Glomerular endothelial cell (primary cell): ENCODE measurements around the gene CCSER1. TPM values are rescaled to one million over a fixed set of nuclear protein-coding genes. Genes with fewer than 3 reads are reported as not detected.
"Not testable (repeated sequence)": the region's sequence is repeated elsewhere in the genome, so short reads cannot be mapped to it uniquely, and the experiment has no call there.

ENCODE experiments used
- DNase-seq: peaks from one replicate; pipeline ENCODE4 v3.0.0-alpha.2; 2011; ENCODE audit warnings: low read depth, low spot score; ENCODE audit errors: extremely low read depth
- total RNA-seq: library from RNA; depleted of rRNA; stranded (reverse); fragments of >200 nt; gene quantifications from 2 replicates; pipeline ENCODE4 v1.2.3, GENCODE V29; 2015

Gene CCSER1
- total RNA-seq, 1 donor from 2014 or later = 0.35 TPM

GRCh38 chr4:91108751-91109150 lies 981.6 kb downstream of the CCSER1 start:
- DNase-seq = no peak

- no peak for DNase-seq
Observed at GRCh38 chr4:91111556-91111955, 984.4 kb downstream of the CCSER1 start.

- DNase-seq = no peak
Observed at GRCh38 chr4:91113130-91113706, 986.0 kb downstream of the CCSER1 start.

- no peak for DNase-seq
Observed at GRCh38 chr4:91114386-91114785, 987.2 kb downstream of the CCSER1 start.

GRCh38 chr4:91116861-91117260 lies 989.7 kb downstream of the CCSER1 start:
- DNase-seq = no peak

GRCh38 chr4:91118597-91118996 lies 991.4 kb downstream of the CCSER1 start:
- no peak for DNase-seq

- no peak for DNase-seq
Observed at GRCh38 chr4:91123742-91124141, 996.5 kb downstream of the CCSER1 start.

GRCh38 chr4:91127192-91127591 lies 1000.0 kb downstream of the CCSER1 start:
- no peak for DNase-seq

- DNase-seq = no peak
Observed at GRCh38 chr4:91127831-91128230, 1000.6 kb downstream of the CCSER1 start.

- no peak for DNase-seq
Observed at GRCh38 chr4:91128519-91128918, 1001.3 kb downstream of the CCSER1 start.

- no peak for DNase-seq
Observed at GRCh38 chr4:91147067-91147466, 1019.9 kb downstream of the CCSER1 start.

- DNase-seq = not testable (repeated sequence)
Observed at GRCh38 chr4:91154041-91154440, 1026.8 kb downstream of the CCSER1 start.

- DNase-seq = not testable (repeated sequence)
Observed at GRCh38 chr4:91167864-91168653, 1040.9 kb downstream of the CCSER1 start.

GRCh38 chr4:91170768-91171167 lies 1043.6 kb downstream of the CCSER1 start:
- DNase-seq = no peak

GRCh38 chr4:91171217-91171616 lies 1044.0 kb downstream of the CCSER1 start:
- DNase-seq = no peak

- DNase-seq = not testable (repeated sequence)
Observed at GRCh38 chr4:91185061-91185460, 1057.9 kb downstream of the CCSER1 start.

- DNase-seq = no peak
Observed at GRCh38 chr4:91198951-91199350, 1071.8 kb downstream of the CCSER1 start.

GRCh38 chr4:91207535-91207934 lies 1080.3 kb downstream of the CCSER1 start:
- no peak for DNase-seq

GRCh38 chr4:91212211-91212610 lies 1085.0 kb downstream of the CCSER1 start:
- no peak for DNase-seq

GRCh38 chr4:91217831-91218403 lies 1090.7 kb downstream of the CCSER1 start:
- not testable (repeated sequence) for DNase-seq

- no peak for DNase-seq
Observed at GRCh38 chr4:91220315-91220714, 1093.1 kb downstream of the CCSER1 start.

GRCh38 chr4:91222014-91222413 lies 1094.8 kb downstream of the CCSER1 start:
- DNase-seq = no peak
